ENCODE measurements around the gene PLA2G10. TPM values are rescaled to one million over a fixed set of nuclear protein-coding genes. Genes with fewer than 3 reads are reported as not detected.
A peak's percentile ranks its signal among the peaks of the same experiment; 100 is the strongest.
"Not testable (repeated sequence)": the region's sequence is repeated elsewhere in the genome, so short reads cannot be mapped to it uniquely, and the experiment has no call there.

PLA2G10 gene
- total RNA-seq, 1 donor, result not detected

DNA sequence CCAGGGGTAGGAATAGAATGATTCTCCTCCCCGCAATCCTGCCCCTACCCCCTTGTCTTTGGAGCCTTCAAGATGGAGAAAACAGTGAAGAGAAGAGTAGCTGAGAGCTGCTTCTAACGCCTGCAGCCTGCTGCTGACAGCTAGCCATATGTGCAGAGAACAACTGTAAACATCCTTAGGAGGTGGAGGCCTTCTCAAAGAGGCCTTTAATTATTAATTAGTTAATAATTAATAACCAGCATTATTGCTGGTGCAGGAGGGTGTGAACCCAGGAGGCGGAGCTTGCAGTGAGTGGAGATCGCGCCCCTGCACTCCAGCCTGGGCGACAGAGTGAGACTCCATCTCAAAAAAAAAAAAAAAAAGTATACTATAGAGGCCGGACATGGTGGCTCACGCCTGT is 52.9 kb downstream of the PLA2G10 start:
- TF ChIP-seq, protein P1, sequence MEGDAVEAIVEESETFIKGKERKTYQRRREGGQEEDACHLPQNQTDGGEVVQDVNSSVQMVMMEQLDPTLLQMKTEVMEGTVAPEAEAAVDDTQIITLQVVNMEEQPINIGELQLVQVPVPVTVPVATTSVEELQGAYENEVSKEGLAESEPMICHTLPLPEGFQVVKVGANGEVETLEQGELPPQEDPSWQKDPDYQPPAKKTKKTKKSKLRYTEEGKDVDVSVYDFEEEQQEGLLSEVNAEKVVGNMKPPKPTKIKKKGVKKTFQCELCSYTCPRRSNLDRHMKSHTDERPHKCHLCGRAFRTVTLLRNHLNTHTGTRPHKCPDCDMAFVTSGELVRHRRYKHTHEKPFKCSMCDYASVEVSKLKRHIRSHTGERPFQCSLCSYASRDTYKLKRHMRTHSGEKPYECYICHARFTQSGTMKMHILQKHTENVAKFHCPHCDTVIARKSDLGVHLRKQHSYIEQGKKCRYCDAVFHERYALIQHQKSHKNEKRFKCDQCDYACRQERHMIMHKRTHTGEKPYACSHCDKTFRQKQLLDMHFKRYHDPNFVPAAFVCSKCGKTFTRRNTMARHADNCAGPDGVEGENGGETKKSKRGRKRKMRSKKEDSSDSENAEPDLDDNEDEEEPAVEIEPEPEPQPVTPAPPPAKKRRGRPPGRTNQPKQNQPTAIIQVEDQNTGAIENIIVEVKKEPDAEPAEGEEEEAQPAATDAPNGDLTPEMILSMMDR (IDR thresholded peaks at IDR 0.05; ENCODE audit: insufficient read depth, low read depth, low read length), result no peak
- DNase-seq (ENCODE audit: low read depth), result no peak
- H3K4me3 ChIP-seq (ENCODE audit: low read depth, low read length), result no peak overlapping the region

DNA sequence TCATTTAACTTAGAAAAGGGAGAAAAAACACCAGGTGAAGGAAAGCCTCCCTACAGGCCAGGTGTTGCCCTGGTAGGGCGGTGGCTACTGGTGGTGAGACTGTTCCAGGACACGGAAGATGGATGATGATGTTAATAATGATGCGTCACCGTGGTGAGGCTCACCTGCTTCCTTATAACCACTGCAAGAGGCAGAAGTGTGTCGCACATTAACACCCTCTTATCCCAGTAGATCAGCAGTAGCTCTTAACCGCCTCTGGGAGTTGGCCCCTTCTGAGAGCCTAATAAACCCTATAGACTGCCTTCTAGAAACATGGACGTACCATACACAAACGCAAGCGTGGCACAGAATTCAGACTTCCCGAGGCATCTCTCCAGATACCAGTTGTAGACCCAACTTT is 53.6 kb downstream of the PLA2G10 start:
- DNase-seq (ENCODE audit: low read depth), result no peak
- H3K4me3 ChIP-seq (ENCODE audit: low read depth, low read length), result no peak overlapping the region
- TF ChIP-seq, protein P1 (IDR thresholded peaks at IDR 0.05; ENCODE audit: insufficient read depth, low read depth, low read length), result no peak

DNA sequence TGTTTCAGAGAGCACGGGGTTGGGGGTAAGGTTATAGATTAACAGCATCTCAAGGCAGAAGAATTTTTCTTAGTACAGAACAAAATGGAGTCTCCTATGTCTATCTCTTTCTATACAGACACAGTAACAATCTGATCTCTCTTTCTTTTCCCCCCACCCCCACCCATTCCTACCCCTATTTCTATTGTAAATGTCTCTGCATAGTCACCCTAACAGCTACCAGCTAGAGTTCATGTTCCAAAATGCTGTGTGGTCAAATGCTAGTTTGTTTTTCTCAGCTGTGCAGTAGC is 57.2 kb downstream of the PLA2G10 start:
- not testable (repeated sequence) for DNase-seq (ENCODE audit: low read depth); H3K4me3 ChIP-seq (ENCODE audit: low read depth, low read length)

DNA sequence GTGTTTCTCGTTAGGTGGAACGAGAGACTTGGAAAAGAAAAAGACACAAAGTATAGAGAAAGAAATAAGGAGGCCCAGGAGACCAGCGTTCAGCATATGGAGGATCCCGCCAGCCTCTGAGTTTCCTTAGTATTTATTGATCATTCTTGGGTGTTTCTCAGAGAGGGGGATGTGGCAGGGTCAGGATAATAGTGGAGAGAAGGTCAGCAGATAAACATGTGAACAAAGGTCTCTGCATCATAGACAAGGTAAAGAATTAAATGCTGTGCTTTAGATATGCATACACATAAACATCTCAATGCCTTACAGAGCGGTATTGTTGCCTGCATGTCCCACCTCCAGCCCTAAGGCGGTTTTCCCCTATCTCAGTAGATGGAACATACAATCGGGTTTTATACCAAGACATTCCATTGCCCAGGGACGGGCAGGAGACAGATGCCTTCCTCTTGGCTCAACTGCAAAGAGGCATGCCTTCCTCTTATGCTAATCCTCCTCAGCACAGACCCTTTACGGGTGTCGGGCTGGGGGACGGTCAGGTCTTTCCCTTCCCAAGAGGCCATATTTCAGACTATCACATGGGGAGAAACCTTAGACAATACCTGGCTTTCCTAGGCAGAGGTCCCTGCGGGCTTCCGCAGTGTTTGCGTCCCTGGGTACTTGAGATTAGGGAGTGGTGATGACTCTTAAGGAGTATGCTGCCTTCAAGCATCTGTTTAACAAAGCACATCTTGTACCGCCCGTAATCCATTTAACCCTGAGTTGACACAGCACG is 57.7 kb downstream of the PLA2G10 start:
- not testable (repeated sequence) for DNase-seq (ENCODE audit: low read depth); H3K4me3 ChIP-seq (ENCODE audit: low read depth, low read length)

DNA sequence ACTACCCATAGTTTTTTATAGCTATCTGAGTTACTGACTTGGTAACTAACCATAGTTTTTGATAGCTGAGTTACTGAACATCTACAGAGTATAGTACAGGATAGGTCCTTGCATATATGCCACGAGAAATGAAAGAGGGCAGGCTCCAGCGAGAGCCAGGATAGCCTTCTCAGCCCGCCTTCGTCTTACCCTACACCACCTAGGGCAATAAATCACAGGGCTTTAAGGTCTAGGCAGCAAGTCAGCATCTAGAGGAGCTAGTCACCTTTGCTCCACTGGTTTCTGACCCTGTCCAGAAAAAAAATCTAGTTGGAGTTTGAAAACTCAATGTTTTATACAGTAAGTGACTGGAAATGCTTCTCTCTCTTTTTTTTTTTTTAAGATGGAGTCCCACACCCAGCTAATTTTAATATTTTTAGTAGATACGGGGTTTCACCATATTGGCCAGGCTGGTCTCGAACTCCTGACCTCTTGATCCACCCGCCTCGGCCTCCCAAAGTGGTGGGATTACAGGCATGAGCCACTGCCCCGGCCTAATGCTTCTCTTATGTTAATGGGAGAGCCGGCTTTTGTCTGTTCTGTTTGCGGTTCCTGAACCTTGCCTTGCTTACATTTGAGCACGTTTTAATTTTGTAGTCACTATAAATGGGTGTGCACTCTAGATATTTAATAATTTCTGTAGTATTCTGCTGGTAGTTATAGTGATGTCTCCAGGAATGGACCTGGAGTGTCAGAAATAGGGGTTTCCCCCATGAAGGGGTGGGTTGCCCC is 58.5 kb downstream of the PLA2G10 start:
- H3K4me3 ChIP-seq (ENCODE audit: low read depth, low read length), result no peak overlapping the region
- no peak for DNase-seq (ENCODE audit: low read depth)
- TF ChIP-seq, protein P1 (IDR thresholded peaks at IDR 0.05; ENCODE audit: insufficient read depth, low read depth, low read length), result no peak

DNA sequence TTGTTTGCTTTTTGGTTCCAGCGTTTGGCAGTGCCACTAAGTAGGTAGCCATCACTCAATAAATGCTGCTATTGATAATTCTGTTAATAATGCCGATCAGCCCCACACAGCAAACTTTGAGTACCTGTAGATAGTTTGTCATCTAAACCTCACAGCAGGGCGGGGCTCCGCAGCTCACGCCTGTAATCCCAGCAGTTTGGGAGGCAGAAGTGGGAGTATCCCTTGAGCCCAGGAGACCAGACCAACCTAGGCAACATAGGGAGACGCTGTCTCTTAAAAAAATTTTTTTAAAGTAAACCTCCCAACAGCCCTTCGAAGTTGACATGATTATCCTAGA is 59.8 kb downstream of the PLA2G10 start:
- TF ChIP-seq, protein P1 (IDR thresholded peaks at IDR 0.05; ENCODE audit: insufficient read depth, low read depth, low read length), result no peak
- H3K4me3 ChIP-seq (ENCODE audit: low read depth, low read length), result peak overlapping the region; percentile 90
- DNase-seq (ENCODE audit: low read depth), result no peak

DNA sequence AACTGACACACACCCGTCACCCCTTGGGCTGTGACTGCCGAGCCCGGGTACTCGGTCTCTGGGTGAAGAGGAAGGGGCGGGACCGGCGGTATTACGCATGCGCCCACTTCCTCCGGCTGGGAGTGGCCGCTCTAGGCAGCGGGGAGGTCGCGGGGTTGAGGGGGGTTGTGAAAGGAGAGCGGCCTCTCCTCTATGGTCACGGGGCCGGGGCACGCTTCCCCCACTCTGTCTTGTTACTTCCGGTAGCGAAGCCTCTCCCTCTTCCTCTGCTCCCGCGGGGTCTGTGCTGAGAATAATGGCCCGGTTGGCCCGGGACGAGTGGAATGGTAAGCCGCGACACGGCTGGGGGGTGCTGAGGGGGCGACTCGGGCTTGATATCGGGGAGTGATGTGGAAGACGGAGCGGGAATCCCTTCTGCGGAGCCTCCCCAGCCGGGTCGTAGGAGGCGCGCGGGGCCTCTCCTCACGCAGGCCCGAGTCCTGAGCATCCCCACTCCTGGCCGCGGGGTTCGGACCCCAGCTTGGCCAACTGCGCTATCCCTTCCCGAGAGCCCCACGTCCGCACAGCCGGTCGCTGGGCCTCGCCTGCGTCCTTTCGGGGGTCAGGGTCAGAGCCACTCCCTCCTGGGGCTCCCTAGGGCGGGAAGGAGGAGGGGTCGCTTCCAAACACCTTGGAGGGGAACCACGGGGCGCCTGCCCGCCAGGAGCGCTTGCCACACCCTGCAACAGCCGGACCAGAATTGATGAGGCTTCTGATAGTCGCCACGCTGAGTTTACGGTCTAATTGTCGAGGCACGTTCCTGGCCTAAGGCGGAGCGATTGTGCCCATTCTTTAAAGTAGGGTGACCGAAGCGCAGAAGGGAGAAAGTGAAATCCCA is 61.2 kb downstream of the PLA2G10 start, which contains the start of gene BFAR:
TSS of gene BFAR (plus strand) at position 259 of the 877 bp plus-strand sequence. CDS start 11,396 bp downstream, outside the sequence.
- TF ChIP-seq, protein P1 (IDR thresholded peaks at IDR 0.05; ENCODE audit: insufficient read depth, low read depth, low read length), result no peak
- peak within 1 kb of the TSS; percentile 90 for H3K4me3 ChIP-seq (ENCODE audit: low read depth, low read length)
- DNase-seq (ENCODE audit: low read depth), result peak; percentile 98

DNA sequence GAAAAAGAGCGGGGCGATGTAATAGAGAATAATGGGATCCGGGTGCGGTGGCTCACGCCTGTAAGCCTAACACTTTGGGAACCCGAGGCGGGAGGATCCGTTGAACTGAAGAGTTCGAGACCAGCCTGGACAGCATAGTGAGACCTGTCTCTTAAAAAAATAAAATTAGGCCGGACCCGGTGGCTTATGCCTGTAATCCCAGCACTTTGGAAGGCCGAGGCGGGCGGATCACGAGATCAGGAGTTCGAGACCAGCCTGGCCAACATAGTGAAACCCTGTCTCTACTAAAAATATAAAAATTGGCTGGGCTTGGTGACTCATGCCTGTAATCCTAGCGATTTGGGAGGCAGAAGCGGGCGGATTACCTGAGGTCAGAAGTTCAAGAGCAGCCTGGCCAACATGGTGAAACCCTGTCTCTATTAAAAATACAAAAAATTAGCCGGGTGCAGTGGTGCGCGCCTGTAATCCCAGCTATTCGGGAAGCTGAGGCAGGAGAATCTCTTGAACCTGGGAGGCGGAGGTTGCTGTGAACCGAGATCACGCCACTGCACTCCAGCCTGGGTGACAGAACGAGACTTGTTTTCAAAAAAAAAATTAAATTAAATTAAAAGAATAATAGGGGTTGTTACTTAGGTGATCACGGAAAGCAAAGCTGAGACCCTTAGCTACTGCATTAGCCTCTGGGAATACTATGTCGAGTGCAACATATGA is 63.3 kb downstream of the PLA2G10 start:
- DNase-seq (ENCODE audit: low read depth), result peak; percentile 67
- peak overlapping the region; percentile 51 for H3K4me3 ChIP-seq (ENCODE audit: low read depth, low read length)

All from fibroblast of villous mesenchyme (primary cell).